WTC11 (cell line): ENCODE data around the gene KCNIP1. TPM values are rescaled to one million over a fixed set of nuclear protein-coding genes. Genes with fewer than 3 reads are reported as not detected.

Experiments used
- ATAC-seq: fragments of 200-7000 bp; cut with Tn5 transposase; 2 replicates; pipeline ENCODE4 v1.10.0; 2021; ENCODE audit warnings: mild to moderate bottlenecking, moderate library complexity
- CTCF ChIA-PET: fragments of 300-600 bp; sonication (Branson Sonifier 250); formaldehyde crosslinking; loops from one replicate; lab custom pipeline; 2021; ENCODE audit warnings: antibody characterized with exemption; lab: Charles Lee
- POLR2A ChIA-PET: fragments of 350-600 bp; sonication (Branson Sonifier 250); formaldehyde crosslinking; loops from one replicate; lab custom pipeline; 2021; ENCODE audit warnings: antibody characterized with exemption; lab: Charles Lee
- DNase-seq: peaks from one replicate; pipeline ENCODE4 v3.0.0; 2021; ENCODE audit warnings: low spot score
- H3K27ac Mint-ChIP-seq: 2 replicates; pipeline ENCODE4 v1.8.0; 2021; ENCODE audit warnings: mixed read lengths
- H3K27me3 Mint-ChIP-seq: 2 replicates; pipeline ENCODE4 v1.8.0; 2021; ENCODE audit warnings: low read depth, mild to moderate bottlenecking, moderate library complexity, mixed read lengths
- H3K36me3 Mint-ChIP-seq: 2 replicates; pipeline ENCODE4 v1.8.0; 2021; ENCODE audit warnings: mixed read lengths
- H3K4me1 Mint-ChIP-seq: 2 replicates; pipeline ENCODE4 v1.8.0; 2022; ENCODE audit warnings: mixed read lengths
- H3K4me3 Mint-ChIP-seq: 2 replicates; pipeline ENCODE4 v1.8.0; 2021; ENCODE audit warnings: mild to moderate bottlenecking, moderate library complexity, mixed read lengths
- H3K9me3 Mint-ChIP-seq: 2 replicates; pipeline ENCODE4 v1.8.0; 2021; ENCODE audit warnings: mixed read lengths
- CBFB ChIP-seq: sonication (generic); formaldehyde crosslinking; IDR thresholded peaks from 2 replicates; pipeline ENCODE4 v1.8.1; 2022; ENCODE audit warnings: mild to moderate bottlenecking, low read depth, missing genetic modification reagents
- CDX4 ChIP-seq: fragments of 250-450 bp; sonication (Bioruptor Pico); IDR thresholded peaks from 2 replicates; pipeline ENCODE4 v1.9.0; 2021; ENCODE audit warnings: moderate library complexity, mild to moderate bottlenecking, inconsistent platforms, borderline replicate concordance
- CREB1 ChIP-seq: sonication (generic); formaldehyde crosslinking; IDR thresholded peaks from 2 replicates; pipeline ENCODE4 v1.8.0; 2023; ENCODE audit warnings: mild to moderate bottlenecking, missing genetic modification reagents
- CREM ChIP-seq: sonication (generic); formaldehyde crosslinking; IDR thresholded peaks from 2 replicates; pipeline ENCODE4 v1.8.1; 2022; ENCODE audit warnings: mild to moderate bottlenecking, missing genetic modification reagents, moderate library complexity
- FOXP4 ChIP-seq: sonication (generic); formaldehyde crosslinking; IDR thresholded peaks from 2 replicates; pipeline ENCODE4 v1.8.0; 2022; ENCODE audit warnings: mild to moderate bottlenecking, missing genetic modification reagents
- GTF2I ChIP-seq: fragments of 250-450 bp; sonication (Bioruptor Pico); conservative IDR thresholded peaks from 2 replicates; pipeline ENCODE4 v1.4.0; 2021; ENCODE audit warnings: mild to moderate bottlenecking
- HMGXB4 ChIP-seq: sonication (generic); formaldehyde crosslinking; IDR thresholded peaks from 2 replicates; pipeline ENCODE4 v1.8.1; 2023; ENCODE audit warnings: mild to moderate bottlenecking, moderate library complexity, missing genetic modification reagents
- IRF1 ChIP-seq: sonication (generic); formaldehyde crosslinking; IDR thresholded peaks from 2 replicates; pipeline ENCODE4 v1.8.0; 2023; ENCODE audit warnings: missing genetic modification reagents
- MLX ChIP-seq: sonication (generic); formaldehyde crosslinking; IDR thresholded peaks from 2 replicates; pipeline ENCODE4 v1.8.1; 2023; ENCODE audit warnings: mild to moderate bottlenecking, missing genetic modification reagents, moderate library complexity
- MXD4 ChIP-seq: fragments of 250-450 bp; sonication (Bioruptor Pico); IDR thresholded peaks from 2 replicates; pipeline ENCODE4 v1.8.0; 2021; ENCODE audit warnings: mild to moderate bottlenecking, moderate library complexity, borderline replicate concordance
- NFE2L1 ChIP-seq: sonication (generic); formaldehyde crosslinking; IDR thresholded peaks from 2 replicates; pipeline ENCODE4 v1.8.1; 2023; ENCODE audit warnings: missing genetic modification reagents
- OVOL2 ChIP-seq: fragments of 250-450 bp; sonication (Bioruptor Pico); IDR thresholded peaks from 2 replicates; pipeline ENCODE4 v1.9.0; 2021; ENCODE audit warnings: mild to moderate bottlenecking, borderline replicate concordance
- RORB ChIP-seq: fragments of 250-450 bp; sonication (Bioruptor Pico); IDR thresholded peaks from 2 replicates; pipeline ENCODE4 v1.9.0; 2021; ENCODE audit warnings: mild to moderate bottlenecking
- TEAD1 ChIP-seq: sonication (generic); formaldehyde crosslinking; IDR thresholded peaks from 2 replicates; pipeline ENCODE4 v1.8.0; 2022; ENCODE audit warnings: mild to moderate bottlenecking, missing genetic modification reagents
- USF1 ChIP-seq: sonication (generic); formaldehyde crosslinking; IDR thresholded peaks from 2 replicates; pipeline ENCODE4 v1.8.0; 2022; ENCODE audit warnings: mild to moderate bottlenecking, missing genetic modification reagents
- ZMAT4 ChIP-seq: fragments of 250-450 bp; sonication (Bioruptor Pico); IDR thresholded peaks from 2 replicates; pipeline ENCODE4 v1.9.0; 2021; ENCODE audit warnings: mild to moderate bottlenecking
- ZNF138 ChIP-seq: sonication (generic); formaldehyde crosslinking; conservative IDR thresholded peaks from 2 replicates; pipeline ENCODE4 v1.8.1; 2022; ENCODE audit warnings: mild to moderate bottlenecking, moderate library complexity, missing genetic modification reagents
- ZNF396 ChIP-seq: fragments of 250-450 bp; sonication (Bioruptor Pico); IDR thresholded peaks from 2 replicates; pipeline ENCODE4 v1.8.0; 2021; ENCODE audit warnings: mild to moderate bottlenecking, moderate library complexity, borderline replicate concordance
- ZNF416 ChIP-seq: fragments of 250-450 bp; sonication (Bioruptor Pico); IDR thresholded peaks from 2 replicates; pipeline ENCODE4 v1.9.0; 2021; ENCODE audit warnings: mild to moderate bottlenecking, inconsistent platforms
- ZNF423 ChIP-seq: fragments of 250-450 bp; sonication (Bioruptor Pico); IDR thresholded peaks from 2 replicates; pipeline ENCODE4 v2.1.2; 2022; ENCODE audit warnings: mild to moderate bottlenecking, moderate library complexity
- total RNA-seq: library from RNA; stranded (reverse); gene quantifications from 3 replicates; pipeline ENCODE4 v1.2.3, GENCODE V29; 2021
- TF ChIP-seq, protein P1 (sequence below): fragments of 250-450 bp; sonication (Bioruptor Pico); IDR thresholded peaks from 2 replicates; pipeline ENCODE4 v1.9.0; 2021; ENCODE audit warnings: mild to moderate bottlenecking
- TF ChIP-seq, protein P2 (sequence below): sonication (generic); formaldehyde crosslinking; IDR thresholded peaks from 2 replicates; pipeline ENCODE4 v1.8.0; 2022; ENCODE audit warnings: mild to moderate bottlenecking, missing genetic modification reagents
- TF ChIP-seq, protein P3 (sequence below): sonication (generic); formaldehyde crosslinking; IDR thresholded peaks from 2 replicates; pipeline ENCODE4 v1.8.1; 2023; ENCODE audit warnings: mild to moderate bottlenecking, missing genetic modification reagents, borderline replicate concordance

Gene KCNIP1
- total RNA-seq, 1 experiment from 2014 or later, result 0.59 TPM

- H3K4me3 Mint-ChIP-seq, result peak overlapping the region; percentile 65
- CTCF ChIA-PET, result interaction anchor here (1.0 to 2.1 kb wide), 3 partner anchors 11 to 49 kb away, joined by 4 to 9 read pairs (median 4); no protein-coding TSS in a partner anchor
- H3K27ac Mint-ChIP-seq, result no peak overlapping the region
- POLR2A ChIA-PET, result no interaction called here
- H3K36me3 Mint-ChIP-seq, result no peaks in the 10 kb centered on the region
- H3K27me3 Mint-ChIP-seq, result peaks cover 71% of the 10 kb centered on the region
- DNase-seq (peak; percentile 84), ATAC-seq (peak; percentile 100)
- no peaks in the 10 kb centered on the region for H3K9me3 Mint-ChIP-seq
- H3K4me1 Mint-ChIP-seq, result peaks cover 9% of the 10 kb centered on the region
- TF ChIP-seq CBFB (0 out of 2 replicates have a peak, but pooled peaks have one; percentile 45), TEAD1 (peak; percentile 90), RORB (no peak), FOXP4 (CRISPR knock-in tag) (peak; percentile 95), IRF1 (CRISPR knock-in tag) (peak; percentile 78; the same call in 1 of the 2 replicates), CREM (CRISPR knock-in tag) (peak; percentile 83), ZNF423 (CRISPR knock-in tag) (peak; percentile 15; the same call in 1 of the 2 replicates), ZMAT4 (CRISPR knock-in tag) (no peak), ZNF138 (CRISPR knock-in tag) (0 out of 2 replicates have a peak, but pooled peaks have one; percentile 47), ZNF396 (CRISPR knock-in tag) (no peak), NFE2L1 (peak; percentile 46; the same call in 1 of the 2 replicates), HMGXB4 (CRISPR knock-in tag) (peak; percentile 54; the same call in 1 of the 2 replicates), ZNF416 (CRISPR knock-in tag) (no peak), CREB1 (CRISPR knock-in tag) (peak; percentile 45; the same call in 1 of the 2 replicates), GTF2I (no peak), OVOL2 (CRISPR knock-in tag) (no peak), CDX4 (no peak), MXD4 (no peak), MLX (CRISPR knock-in tag) (no peak), USF1 (CRISPR knock-in tag) (peak; percentile 58; the same call in 1 of the 2 replicates)
- TF ChIP-seq, protein P1, sequence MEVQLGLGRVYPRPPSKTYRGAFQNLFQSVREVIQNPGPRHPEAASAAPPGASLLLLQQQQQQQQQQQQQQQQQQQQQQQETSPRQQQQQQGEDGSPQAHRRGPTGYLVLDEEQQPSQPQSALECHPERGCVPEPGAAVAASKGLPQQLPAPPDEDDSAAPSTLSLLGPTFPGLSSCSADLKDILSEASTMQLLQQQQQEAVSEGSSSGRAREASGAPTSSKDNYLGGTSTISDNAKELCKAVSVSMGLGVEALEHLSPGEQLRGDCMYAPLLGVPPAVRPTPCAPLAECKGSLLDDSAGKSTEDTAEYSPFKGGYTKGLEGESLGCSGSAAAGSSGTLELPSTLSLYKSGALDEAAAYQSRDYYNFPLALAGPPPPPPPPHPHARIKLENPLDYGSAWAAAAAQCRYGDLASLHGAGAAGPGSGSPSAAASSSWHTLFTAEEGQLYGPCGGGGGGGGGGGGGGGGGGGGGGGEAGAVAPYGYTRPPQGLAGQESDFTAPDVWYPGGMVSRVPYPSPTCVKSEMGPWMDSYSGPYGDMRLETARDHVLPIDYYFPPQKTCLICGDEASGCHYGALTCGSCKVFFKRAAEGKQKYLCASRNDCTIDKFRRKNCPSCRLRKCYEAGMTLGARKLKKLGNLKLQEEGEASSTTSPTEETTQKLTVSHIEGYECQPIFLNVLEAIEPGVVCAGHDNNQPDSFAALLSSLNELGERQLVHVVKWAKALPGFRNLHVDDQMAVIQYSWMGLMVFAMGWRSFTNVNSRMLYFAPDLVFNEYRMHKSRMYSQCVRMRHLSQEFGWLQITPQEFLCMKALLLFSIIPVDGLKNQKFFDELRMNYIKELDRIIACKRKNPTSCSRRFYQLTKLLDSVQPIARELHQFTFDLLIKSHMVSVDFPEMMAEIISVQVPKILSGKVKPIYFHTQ, result no peak
- TF ChIP-seq, protein P2, sequence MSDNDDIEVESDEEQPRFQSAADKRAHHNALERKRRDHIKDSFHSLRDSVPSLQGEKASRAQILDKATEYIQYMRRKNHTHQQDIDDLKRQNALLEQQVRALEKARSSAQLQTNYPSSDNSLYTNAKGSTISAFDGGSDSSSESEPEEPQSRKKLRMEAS (CRISPR knock-in tag), result peak; percentile 86
- TF ChIP-seq, protein P3, sequence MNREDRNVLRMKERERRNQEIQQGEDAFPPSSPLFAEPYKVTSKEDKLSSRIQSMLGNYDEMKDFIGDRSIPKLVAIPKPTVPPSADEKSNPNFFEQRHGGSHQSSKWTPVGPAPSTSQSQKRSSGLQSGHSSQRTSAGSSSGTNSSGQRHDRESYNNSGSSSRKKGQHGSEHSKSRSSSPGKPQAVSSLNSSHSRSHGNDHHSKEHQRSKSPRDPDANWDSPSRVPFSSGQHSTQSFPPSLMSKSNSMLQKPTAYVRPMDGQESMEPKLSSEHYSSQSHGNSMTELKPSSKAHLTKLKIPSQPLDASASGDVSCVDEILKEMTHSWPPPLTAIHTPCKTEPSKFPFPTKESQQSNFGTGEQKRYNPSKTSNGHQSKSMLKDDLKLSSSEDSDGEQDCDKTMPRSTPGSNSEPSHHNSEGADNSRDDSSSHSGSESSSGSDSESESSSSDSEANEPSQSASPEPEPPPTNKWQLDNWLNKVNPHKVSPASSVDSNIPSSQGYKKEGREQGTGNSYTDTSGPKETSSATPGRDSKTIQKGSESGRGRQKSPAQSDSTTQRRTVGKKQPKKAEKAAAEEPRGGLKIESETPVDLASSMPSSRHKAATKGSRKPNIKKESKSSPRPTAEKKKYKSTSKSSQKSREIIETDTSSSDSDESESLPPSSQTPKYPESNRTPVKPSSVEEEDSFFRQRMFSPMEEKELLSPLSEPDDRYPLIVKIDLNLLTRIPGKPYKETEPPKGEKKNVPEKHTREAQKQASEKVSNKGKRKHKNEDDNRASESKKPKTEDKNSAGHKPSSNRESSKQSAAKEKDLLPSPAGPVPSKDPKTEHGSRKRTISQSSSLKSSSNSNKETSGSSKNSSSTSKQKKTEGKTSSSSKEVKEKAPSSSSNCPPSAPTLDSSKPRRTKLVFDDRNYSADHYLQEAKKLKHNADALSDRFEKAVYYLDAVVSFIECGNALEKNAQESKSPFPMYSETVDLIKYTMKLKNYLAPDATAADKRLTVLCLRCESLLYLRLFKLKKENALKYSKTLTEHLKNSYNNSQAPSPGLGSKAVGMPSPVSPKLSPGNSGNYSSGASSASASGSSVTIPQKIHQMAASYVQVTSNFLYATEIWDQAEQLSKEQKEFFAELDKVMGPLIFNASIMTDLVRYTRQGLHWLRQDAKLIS, result 0 out of 2 replicates have a peak, but pooled peaks have one; percentile 85
Observed at GRCh38 chr5:170681013-170681433, 177.2 kb downstream of the KCNIP1 start.
